ENCODE results near the gene CA9. TPM values are rescaled to one million over a fixed set of nuclear protein-coding genes. Genes with fewer than 3 reads are reported as not detected.

The CA9 gene
- total and polyA plus RNA-seq, 4 donors = 0.38 to 3.1 (median 0.96) TPM; not detected in 1

DNA sequence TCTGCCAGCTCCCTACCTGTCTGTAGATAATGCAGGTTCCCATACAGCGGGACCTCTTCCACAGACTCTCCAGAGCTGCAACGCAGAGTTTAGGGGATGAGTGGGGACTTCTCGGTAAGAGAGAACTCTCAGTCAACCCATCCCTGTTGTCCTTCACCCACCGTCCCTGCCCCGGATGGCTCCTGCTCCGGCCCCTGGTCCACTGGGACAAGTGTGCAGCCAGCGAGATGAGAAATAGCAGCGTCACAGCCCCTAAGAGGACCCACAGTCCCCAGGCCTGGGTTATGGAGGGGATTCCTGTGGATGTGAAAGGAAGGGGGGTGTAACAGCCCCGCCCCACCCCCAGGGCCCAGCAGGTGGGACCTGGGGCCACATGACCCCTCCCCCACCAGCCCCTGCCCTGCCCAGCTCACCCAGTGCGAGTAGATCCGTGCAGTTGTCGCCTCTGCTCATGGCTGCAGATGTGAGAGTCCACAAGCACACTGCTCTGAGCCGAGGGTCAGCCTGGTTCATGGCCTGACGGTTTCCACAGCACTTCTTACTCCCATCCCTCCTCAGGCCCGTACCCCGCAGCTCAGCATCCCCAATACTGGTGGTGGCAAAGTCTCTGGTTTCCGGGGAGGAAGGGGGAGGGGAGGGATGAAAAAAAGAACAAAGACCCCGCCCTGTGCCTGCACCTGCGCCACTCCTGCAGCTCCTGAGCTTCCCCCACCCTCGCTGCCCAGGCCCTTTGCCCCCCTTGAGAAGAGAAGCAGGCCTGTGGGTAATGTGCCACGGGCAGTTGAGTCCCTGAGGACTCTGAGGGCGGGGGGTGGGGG, 23.2 kb upstream of the CA9 start, which contains the start of gene SIT1:
TSS of gene SIT1 (minus strand) at position 591 of the 818 bp plus-strand sequence. CDS start at position 513, 78 bp downstream.
- Histone ChIP-seq H3K27me3 (ENCODE audit: control insufficient read depth, insufficient read depth, low read length) (no peaks in the 10 kb centered on the region), H3K4me3 (ENCODE audit: low read depth, low read length) (no peak within 1 kb of the TSS), H3K9me3 (ENCODE audit: control insufficient read depth, insufficient read depth, low read length) (no peaks in the 10 kb centered on the region), H3K27ac (ENCODE audit: low read depth, low read length) (no peak within 1 kb of the TSS), H3K4me1 (ENCODE audit: control insufficient read depth, insufficient read depth, low read length) (peaks cover 19% of the 10 kb centered on the region), H3K36me3 (ENCODE audit: control insufficient read depth, insufficient read depth, low read length) (no peaks in the 10 kb centered on the region)
- no peak for DNase-seq (ENCODE audit: low read depth in 4 of 6, low spot score in 6 of 6)
- 60% methylated on average over 12 of the region's 22 CpGs for whole genome bisulfite sequencing (ENCODE audit: insufficient coverage)

DNA sequence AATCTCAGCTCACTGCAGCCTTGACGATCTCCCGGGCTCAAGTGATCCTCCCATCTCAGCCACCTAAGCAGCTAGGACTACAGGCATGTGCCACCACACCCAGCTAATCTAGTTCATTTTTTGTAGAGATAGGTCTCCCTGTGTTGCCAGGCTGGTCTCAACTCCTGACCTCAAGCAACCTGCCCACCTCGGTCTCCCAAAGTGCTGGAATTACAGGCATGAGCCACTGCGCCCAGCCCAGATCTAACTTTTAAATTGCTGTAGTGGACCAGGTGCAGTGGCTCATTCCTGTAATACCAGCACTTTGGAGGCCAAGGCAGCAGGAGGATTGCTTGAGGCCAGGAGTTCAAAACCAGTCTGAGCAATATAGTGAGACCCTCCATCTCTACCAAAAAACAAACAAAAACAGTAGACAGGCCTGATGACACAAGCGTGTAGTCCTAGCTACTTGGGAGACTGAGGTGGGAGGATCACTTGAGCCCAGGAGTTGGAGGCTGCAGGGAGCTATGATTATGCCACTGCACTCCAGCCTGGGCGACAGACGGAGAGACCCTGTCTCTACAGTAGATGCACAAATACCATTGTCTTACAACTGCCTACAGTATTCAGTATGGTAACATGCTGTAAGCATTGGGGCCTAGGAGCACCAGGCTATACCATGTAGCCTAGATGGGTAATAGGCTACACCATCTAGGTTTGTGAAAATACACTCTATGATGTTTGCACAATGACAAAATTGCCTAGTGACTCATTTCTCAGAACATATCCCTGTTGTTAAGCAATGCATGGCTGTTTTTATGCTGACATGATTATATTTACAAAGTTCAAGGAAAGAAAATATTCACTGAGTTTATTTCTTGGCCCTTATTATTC, 21.5 kb upstream of the CA9 start:
- H3K36me3 ChIP-seq (ENCODE audit: control insufficient read depth, insufficient read depth, low read length) = no peaks in the 10 kb centered on the region
- WGBS (ENCODE audit: insufficient coverage) = 96% methylated on average over 2 of the region's 7 CpGs
- H3K27ac ChIP-seq (ENCODE audit: low read depth, low read length) = no peak overlapping the region
- H3K4me1 ChIP-seq (ENCODE audit: control insufficient read depth, insufficient read depth, low read length) = peaks cover 11% of the 10 kb centered on the region
- no peak overlapping the region for H3K4me3 ChIP-seq (ENCODE audit: low read depth, low read length)
- DNase-seq (ENCODE audit: low read depth in 4 of 6, low spot score in 6 of 6) = no peak
- H3K27me3 ChIP-seq (ENCODE audit: control insufficient read depth, insufficient read depth, low read length) = no peaks in the 10 kb centered on the region
- no peaks in the 10 kb centered on the region for H3K9me3 ChIP-seq (ENCODE audit: control insufficient read depth, insufficient read depth, low read length)

DNA sequence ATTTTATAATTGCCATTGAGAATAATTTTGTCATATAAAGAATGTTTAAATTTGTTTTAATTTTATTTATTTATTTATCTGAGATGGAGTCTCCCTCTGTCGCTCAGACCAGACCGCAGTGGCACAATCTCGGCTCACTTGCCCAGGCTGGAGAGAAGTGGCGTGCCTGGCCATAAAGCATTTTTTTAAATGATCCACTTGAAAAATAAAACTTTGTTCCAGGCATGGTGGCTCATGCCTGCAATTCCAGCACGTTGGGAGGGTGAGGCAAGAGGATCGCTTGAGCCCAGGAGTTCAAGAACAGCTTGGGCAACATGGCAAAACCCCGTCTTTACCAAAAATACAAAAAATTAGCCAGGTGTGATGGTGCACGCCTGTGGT, 20.9 kb upstream of the CA9 start:
- peaks cover 5% of the 10 kb centered on the region for H3K4me1 ChIP-seq (ENCODE audit: control insufficient read depth, insufficient read depth, low read length)
- no peaks in the 10 kb centered on the region for H3K36me3 ChIP-seq (ENCODE audit: control insufficient read depth, insufficient read depth, low read length)
- H3K9me3 ChIP-seq (ENCODE audit: control insufficient read depth, insufficient read depth, low read length) = no peaks in the 10 kb centered on the region
- DNase-seq (ENCODE audit: low read depth in 4 of 6, low spot score in 6 of 6) = no peak
- no peak overlapping the region for H3K27ac ChIP-seq (ENCODE audit: low read depth, low read length)
- no peaks in the 10 kb centered on the region for H3K27me3 ChIP-seq (ENCODE audit: control insufficient read depth, insufficient read depth, low read length)
- H3K4me3 ChIP-seq (ENCODE audit: low read depth, low read length) = no peak overlapping the region
- WGBS (ENCODE audit: insufficient coverage) = 92% methylated on average over 2 of the region's 8 CpGs

DNA sequence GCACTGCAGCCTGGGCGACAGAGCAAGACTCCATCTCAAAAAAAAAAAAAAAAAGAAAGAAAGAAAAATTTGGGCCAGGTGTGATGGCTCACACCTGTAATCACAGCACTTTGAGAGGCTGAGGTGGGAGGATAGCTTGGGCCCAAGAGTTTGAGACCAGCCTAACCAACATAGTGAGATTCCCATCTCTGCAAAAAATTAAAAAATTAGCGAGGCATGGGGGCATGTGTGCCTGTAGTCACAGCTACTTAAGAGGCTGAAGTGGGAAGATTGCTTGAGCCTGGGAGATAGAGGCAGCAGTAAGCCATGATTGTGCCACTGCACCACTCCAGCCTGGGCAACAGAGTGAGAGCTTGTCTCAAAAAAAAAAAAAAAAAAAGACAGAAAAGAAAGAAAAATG, 20.1 kb upstream of the CA9 start:
- Histone ChIP-seq H3K27me3 (ENCODE audit: control insufficient read depth, insufficient read depth, low read length) (no peaks in the 10 kb centered on the region), H3K9me3 (ENCODE audit: control insufficient read depth, insufficient read depth, low read length) (no peaks in the 10 kb centered on the region), H3K36me3 (ENCODE audit: control insufficient read depth, insufficient read depth, low read length) (no peaks in the 10 kb centered on the region), H3K4me1 (ENCODE audit: control insufficient read depth, insufficient read depth, low read length) (peaks cover 4% of the 10 kb centered on the region), H3K27ac (ENCODE audit: low read depth, low read length) (no peak overlapping the region), H3K4me3 (ENCODE audit: low read depth, low read length) (no peak overlapping the region)
- 100% methylated on average over 1 of the region's 2 CpGs for WGBS (ENCODE audit: insufficient coverage)
- DNase-seq (ENCODE audit: low read depth in 4 of 6, low spot score in 6 of 6) = no peak

DNA sequence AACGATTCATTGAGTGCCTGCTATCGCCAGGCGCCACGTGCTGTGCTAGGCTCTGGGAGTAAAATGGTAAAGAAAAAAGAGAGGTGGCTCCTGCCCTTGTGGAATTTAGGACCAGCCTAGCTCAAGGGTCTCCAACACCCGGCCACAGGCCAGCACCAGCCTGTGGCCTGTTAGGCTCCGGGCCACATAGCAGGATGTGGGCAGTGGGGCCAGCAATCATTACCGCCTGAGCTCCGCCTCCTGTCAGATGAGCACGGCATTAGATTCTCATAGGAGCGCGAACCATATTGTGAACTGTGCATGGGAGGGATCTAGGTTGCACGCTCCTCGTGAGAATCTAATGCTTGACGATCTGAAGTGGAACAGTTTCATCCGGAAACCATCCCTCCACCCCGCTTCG, 17.4 kb upstream of the CA9 start:
- H3K4me3 ChIP-seq (ENCODE audit: low read depth, low read length) = no peak overlapping the region

DNA sequence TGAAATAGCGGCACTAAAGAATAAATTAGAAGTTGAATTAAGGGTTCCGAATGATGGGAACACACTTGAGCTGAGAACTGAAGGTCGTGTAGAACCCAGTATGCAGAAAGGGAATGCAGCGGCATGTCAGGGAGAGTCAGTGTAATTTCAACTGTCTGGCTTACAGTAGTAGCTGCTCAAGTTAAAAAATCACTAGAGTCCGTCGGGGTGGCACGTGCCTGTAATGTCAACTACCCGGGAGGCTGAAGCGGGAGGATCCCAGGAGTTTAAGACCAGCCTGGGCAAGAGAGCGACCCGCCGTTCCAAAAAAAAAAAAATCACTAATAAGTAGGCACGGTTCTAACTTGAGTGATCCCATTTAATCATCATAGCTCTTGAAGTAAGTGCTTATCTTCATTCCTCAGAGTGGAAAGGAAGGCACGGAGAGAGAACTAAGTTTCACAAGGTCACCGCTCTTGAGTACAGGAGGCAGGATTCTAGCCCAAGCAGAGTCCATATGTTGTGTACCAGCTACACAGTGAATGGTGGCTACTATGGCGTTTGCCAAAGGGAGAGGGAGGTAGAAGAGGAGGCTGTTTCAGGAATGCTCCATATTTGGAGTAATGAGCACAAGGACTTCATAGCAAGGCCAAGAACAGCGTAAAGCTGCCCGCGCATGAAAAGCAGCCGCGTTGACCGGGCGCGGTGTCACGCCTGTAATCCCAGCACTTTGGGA, 16.7 kb upstream of the CA9 start:
- peak in 2 of 6 donors; percentile 42 to 76 for DNase-seq (ENCODE audit: low read depth in 4 of 6, low spot score in 6 of 6)
- Histone ChIP-seq H3K4me1 (ENCODE audit: control insufficient read depth, insufficient read depth, low read length) (peaks cover 6% of the 10 kb centered on the region), H3K27ac (ENCODE audit: low read depth, low read length) (peak overlapping the region; percentile 85), H3K4me3 (ENCODE audit: low read depth, low read length) (peak overlapping the region; percentile 85), H3K36me3 (ENCODE audit: control insufficient read depth, insufficient read depth, low read length) (peaks cover 13% of the 10 kb centered on the region), H3K9me3 (ENCODE audit: control insufficient read depth, insufficient read depth, low read length) (no peaks in the 10 kb centered on the region), H3K27me3 (ENCODE audit: control insufficient read depth, insufficient read depth, low read length) (no peaks in the 10 kb centered on the region)
- WGBS (ENCODE audit: insufficient coverage) = 16% methylated on average over 21 of the region's 25 CpGs

More for the DNA sequence above, 17.4 kb upstream of the CA9 start:
- H3K27ac ChIP-seq (ENCODE audit: low read depth, low read length) = no peak overlapping the region
- 59% methylated on average over 12 of the region's 17 CpGs for WGBS (ENCODE audit: insufficient coverage)
- H3K36me3 ChIP-seq (ENCODE audit: control insufficient read depth, insufficient read depth, low read length) = peaks cover 13% of the 10 kb centered on the region
- H3K9me3 ChIP-seq (ENCODE audit: control insufficient read depth, insufficient read depth, low read length) = no peaks in the 10 kb centered on the region
- H3K27me3 ChIP-seq (ENCODE audit: control insufficient read depth, insufficient read depth, low read length) = no peaks in the 10 kb centered on the region
- DNase-seq (ENCODE audit: low read depth in 4 of 6, low spot score in 6 of 6) = no peak
- peaks cover 6% of the 10 kb centered on the region for H3K4me1 ChIP-seq (ENCODE audit: control insufficient read depth, insufficient read depth, low read length)

DNA sequence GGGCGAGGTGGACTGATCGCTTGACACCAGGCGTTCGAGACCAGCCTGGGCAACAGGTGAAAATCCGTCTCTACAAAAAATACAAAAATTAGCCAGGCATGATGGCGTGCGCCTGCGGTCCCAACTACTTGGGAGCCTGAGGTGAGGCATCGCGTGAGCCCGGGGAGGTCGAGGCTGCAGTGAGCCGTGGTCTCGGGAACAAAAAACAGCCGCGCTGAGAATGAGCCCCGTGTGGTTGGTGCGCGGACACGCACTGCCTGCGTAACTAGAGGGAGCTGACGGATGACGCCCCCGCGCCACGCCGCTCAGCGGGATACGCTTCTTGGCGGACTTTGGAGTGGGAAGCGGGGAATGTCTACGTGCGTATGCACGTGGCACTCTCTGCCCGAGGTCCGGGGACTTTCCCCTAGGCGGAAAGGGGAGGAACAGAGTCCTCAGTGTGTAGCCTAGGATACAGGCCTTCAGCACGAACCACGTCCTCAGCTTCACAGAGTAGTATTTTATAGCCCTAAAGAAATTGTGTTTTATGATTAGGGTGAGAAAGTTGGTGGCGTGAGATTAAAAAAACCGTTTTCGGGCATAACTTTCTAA, 16.1 kb upstream of the CA9 start, which contains the start of gene RMRP:
TSS of gene RMRP (minus strand) at position 474 of the 591 bp plus-strand sequence.
- peak; percentile 94 to 100 (median 97) for DNase-seq (ENCODE audit: low read depth in 4 of 6, low spot score in 6 of 6)
- peaks cover 19% of the 10 kb centered on the region for H3K36me3 ChIP-seq (ENCODE audit: control insufficient read depth, insufficient read depth, low read length)
- H3K27ac ChIP-seq (ENCODE audit: low read depth, low read length) = peak within 1 kb of the TSS; percentile 99
- peaks cover 6% of the 10 kb centered on the region for H3K4me1 ChIP-seq (ENCODE audit: control insufficient read depth, insufficient read depth, low read length)
- 0% methylated on average over 36 of the region's 42 CpGs for WGBS (ENCODE audit: insufficient coverage)
- no peaks in the 10 kb centered on the region for H3K27me3 ChIP-seq (ENCODE audit: control insufficient read depth, insufficient read depth, low read length)
- peak within 1 kb of the TSS; percentile 85 for H3K4me3 ChIP-seq (ENCODE audit: low read depth, low read length)
- H3K9me3 ChIP-seq (ENCODE audit: control insufficient read depth, insufficient read depth, low read length) = no peaks in the 10 kb centered on the region

DNA sequence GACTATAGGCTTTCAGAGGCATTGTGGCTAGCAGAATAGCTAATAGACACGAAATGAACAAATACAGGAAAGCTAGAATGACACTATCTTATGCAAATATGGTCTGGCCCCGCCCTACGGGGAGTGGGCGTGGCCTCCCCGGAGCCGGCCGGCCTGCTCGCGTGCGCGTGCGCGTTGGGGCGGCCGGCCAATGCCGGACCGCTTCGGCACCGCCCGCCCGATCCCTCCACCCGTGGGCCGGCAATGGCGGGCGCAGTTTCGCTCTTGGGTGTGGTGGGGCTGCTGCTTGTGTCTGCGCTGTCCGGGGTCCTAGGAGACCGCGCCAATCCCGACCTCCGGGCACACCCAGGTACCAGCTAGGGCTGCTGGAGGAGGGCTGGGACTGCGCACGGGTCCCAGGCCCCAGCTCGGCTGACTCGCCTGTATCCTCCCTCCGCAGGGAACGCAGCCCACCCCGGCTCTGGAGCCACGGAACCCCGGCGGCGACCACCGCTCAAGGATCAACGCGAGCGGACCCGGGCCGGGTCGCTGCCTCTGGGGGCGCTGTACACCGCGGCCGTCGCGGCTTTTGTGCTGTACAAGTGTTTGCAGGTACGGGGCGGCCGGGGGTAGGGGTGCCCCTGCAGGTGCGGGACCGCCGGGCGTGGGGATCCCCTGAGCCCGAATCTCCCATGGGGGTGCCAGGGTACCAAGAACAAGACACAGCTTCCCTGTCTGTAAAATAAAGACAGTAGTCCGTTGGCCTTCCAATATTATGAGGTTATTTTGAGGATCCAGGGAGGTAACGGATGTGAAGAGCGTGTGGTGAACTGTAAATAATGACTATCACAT, 15.4 kb upstream of the CA9 start, which contains the start of gene CCDC107:
TSS of gene CCDC107 (plus strand) at position 156 of the 831 bp plus-strand sequence. CDS start at position 244, 88 bp downstream.
- WGBS (ENCODE audit: insufficient coverage) = under 1% methylated on average over 64 of the region's 67 CpGs
- H3K27me3 ChIP-seq (ENCODE audit: control insufficient read depth, insufficient read depth, low read length) = no peaks in the 10 kb centered on the region
- peaks cover 6% of the 10 kb centered on the region for H3K4me1 ChIP-seq (ENCODE audit: control insufficient read depth, insufficient read depth, low read length)
- DNase-seq (ENCODE audit: low read depth in 4 of 6, low spot score in 6 of 6) = peak; percentile 78 to 97 (median 86)
- H3K9me3 ChIP-seq (ENCODE audit: control insufficient read depth, insufficient read depth, low read length) = no peaks in the 10 kb centered on the region
- H3K27ac ChIP-seq (ENCODE audit: low read depth, low read length) = peak within 1 kb of the TSS; percentile 99
- H3K36me3 ChIP-seq (ENCODE audit: control insufficient read depth, insufficient read depth, low read length) = peaks cover 19% of the 10 kb centered on the region
- peak within 1 kb of the TSS; percentile 85 for H3K4me3 ChIP-seq (ENCODE audit: low read depth, low read length)

Data from spinal cord (tissue), 10 donors.